Neuronal stem cell (in vitro differentiated cells): Measurements from ENCODE around the gene RBKS.

Experiments used
- DNase-seq: peaks from one replicate; pipeline ENCODE4 v3.0.0-alpha.2; 2013; ENCODE audit warnings: low spot score
- H2AFZ ChIP-seq: one replicate; pipeline ENCODE4 v1.6.1; 2013; ENCODE audit warnings: mild to moderate bottlenecking, low read length, inconsistent platforms
- H2AK5ac ChIP-seq: 2 replicates; pipeline ENCODE4 v1.6.1; 2013; ENCODE audit warnings: low read depth, mild to moderate bottlenecking, inconsistent platforms, low read length, moderate library complexity, mixed read lengths
- H2BK120ac ChIP-seq: 2 replicates; pipeline ENCODE4 v1.6.1; 2013; ENCODE audit warnings: low read depth, mild to moderate bottlenecking, inconsistent platforms, low read length, moderate library complexity, mixed read lengths
- H2BK12ac ChIP-seq: one replicate; pipeline ENCODE4 v1.6.1; 2013; ENCODE audit warnings: low read length, inconsistent platforms
- H2BK15ac ChIP-seq: 2 replicates; pipeline ENCODE4 v1.6.1; 2013; ENCODE audit warnings: mild to moderate bottlenecking, low read length, inconsistent platforms, mixed read lengths
- H2BK5ac ChIP-seq: one replicate; pipeline ENCODE4 v1.6.1; 2013; ENCODE audit warnings: inconsistent platforms, mild to moderate bottlenecking, low read length, moderate library complexity
- H3K14ac ChIP-seq: one replicate; pipeline ENCODE4 v1.6.1; 2013; ENCODE audit warnings: low read length, inconsistent platforms
- H3K18ac ChIP-seq: 2 replicates; pipeline ENCODE4 v1.6.1; 2013; ENCODE audit warnings: low read length, inconsistent platforms
- H3K23ac ChIP-seq: 2 replicates; pipeline ENCODE4 v1.6.1; 2013; ENCODE audit warnings: low read depth, mild to moderate bottlenecking, mixed read lengths, low read length, inconsistent platforms; ENCODE audit not compliant: poor library complexity
- H3K27ac ChIP-seq: replicated peaks from 3 replicates; pipeline ENCODE4 v1.5.1; 2013; ENCODE audit warnings: low read length, inconsistent platforms
- H3K27me3 ChIP-seq, 3 experiments: 2 replicates each; pipeline ENCODE4 v1.6.1; 2013; ENCODE audit warnings: low read length in 3 of 3, mild to moderate bottlenecking in 2 of 3, inconsistent platforms in 1 of 3, low read depth in 1 of 3, mixed read lengths in 1 of 3, moderate library complexity in 1 of 3; ENCODE audit not compliant: control insufficient read depth in 3 of 3, insufficient read depth in 3 of 3
- H3K36me3 ChIP-seq, 2 donors: replicated peaks in 1 of 2; 2 replicates each; pipeline ENCODE4 v1.6.1; 2013; ENCODE audit warnings: low read length in 2 of 2; ENCODE audit not compliant: control insufficient read depth in 2 of 2, insufficient read depth in 2 of 2
- H3K4ac ChIP-seq: 2 replicates; pipeline ENCODE4 v1.6.1; 2013; ENCODE audit warnings: inconsistent platforms, mild to moderate bottlenecking, low read length, moderate library complexity
- H3K4me1 ChIP-seq, 2 donors: 1 replicate in 1 of 2; 2 replicates in 1 of 2; pipeline ENCODE4 v1.6.1; 2013; ENCODE audit warnings: low read length in 2 of 2, low read depth in 1 of 2; ENCODE audit not compliant: control insufficient read depth in 2 of 2, insufficient read depth in 1 of 2
- H3K4me2 ChIP-seq: one replicate; pipeline ENCODE4 v1.6.1; 2013; ENCODE audit warnings: mild to moderate bottlenecking, low read length, inconsistent platforms; ENCODE audit not compliant: insufficient read depth, poor library complexity, severe bottlenecking
- H3K4me3 ChIP-seq, 2 donors: 2 replicates each; pipeline ENCODE4 v1.5.1; 2013; ENCODE audit warnings: low read length in 2 of 2, mild to moderate bottlenecking in 2 of 2, inconsistent platforms in 1 of 2, moderate library complexity in 1 of 2
- H3K79me1 ChIP-seq: one replicate; pipeline ENCODE4 v1.6.1; 2013; ENCODE audit warnings: low read depth, mild to moderate bottlenecking, inconsistent platforms, low read length, moderate library complexity
- H3K9ac ChIP-seq: one replicate; pipeline ENCODE4 v1.6.1; 2013; ENCODE audit warnings: mild to moderate bottlenecking, low read depth, low read length, inconsistent platforms; ENCODE audit not compliant: poor library complexity
- H3K9me3 ChIP-seq, 2 donors: replicated peaks in 1 of 2; 2 replicates each; pipeline versions ENCODE3 to v1.6.1; 2013; ENCODE audit warnings: low read length in 2 of 2, mild to moderate bottlenecking in 2 of 2, inconsistent platforms in 1 of 2, low read depth in 1 of 2, mixed read lengths in 1 of 2, moderate library complexity in 1 of 2; ENCODE audit not compliant: control insufficient read depth in 2 of 2, insufficient read depth in 1 of 2
- H4K8ac ChIP-seq: one replicate; pipeline ENCODE4 v1.6.1; 2013; ENCODE audit warnings: low read depth, mild to moderate bottlenecking, inconsistent platforms, low read length, moderate library complexity
- H4K91ac ChIP-seq: one replicate; pipeline ENCODE4 v1.6.1; 2013; ENCODE audit warnings: low read length, low read depth, mild to moderate bottlenecking, inconsistent platforms; ENCODE audit not compliant: poor library complexity
- WGBS, 2 donors: extraction: QIAGEN DNeasy Blood & Tissue Kit; methylation state at CpG; one replicate each; pipeline ENCODE4 v1.1.7; 2013; ENCODE audit warnings: missing lambda C conversion rate in 2 of 2, mixed read lengths in 1 of 2; ENCODE audit not compliant: insufficient read length in 2 of 2, insufficient replicate concordance in 1 of 2; ENCODE audit errors: extremely low coverage in 2 of 2; 5-methylcytosine and 5-hydroxymethylcytosine counted together

Gene RBKS

GRCh38 chr2:27921424-27921823, 31.2 kb upstream of the RBKS start:
- no peak overlapping the region for H2BK15ac ChIP-seq
- H3K18ac ChIP-seq = no peak overlapping the region
- H3K9ac ChIP-seq = no peak overlapping the region
- no peaks in the 10 kb centered on the region for H3K9me3 ChIP-seq
- no peak overlapping the region for H2AFZ ChIP-seq
- no peak overlapping the region for H2BK5ac ChIP-seq
- H3K4ac ChIP-seq = no peak overlapping the region
- no peak overlapping the region for H2BK120ac ChIP-seq
- H3K79me1 ChIP-seq = peaks cover 3% of the 10 kb centered on the region
- no peaks in the 10 kb centered on the region for H3K27me3 ChIP-seq
- H4K91ac ChIP-seq = no peak overlapping the region
- DNase-seq = no peak
- H3K4me1 ChIP-seq = no peaks in the 10 kb centered on the region
- H2AK5ac ChIP-seq = no peak overlapping the region
- no peak overlapping the region for H3K4me3 ChIP-seq
- WGBS, 2 donors = no CpG with 5 or more reads among the region's 2 CpGs
- no peaks in the 10 kb centered on the region for H3K36me3 ChIP-seq
- no peak overlapping the region for H3K27ac ChIP-seq
- no peak overlapping the region for H3K14ac ChIP-seq
- no peak overlapping the region for H3K4me2 ChIP-seq
- no peak overlapping the region for H3K23ac ChIP-seq
- no peak overlapping the region for H2BK12ac ChIP-seq
- H4K8ac ChIP-seq = no peak overlapping the region

- Histone ChIP-seq H2AFZ (no peak overlapping the region), H3K9me3 (no peaks in the 10 kb centered on the region), H3K27ac (no peak overlapping the region), H3K4ac (no peak overlapping the region), H2BK5ac (no peak overlapping the region), H3K79me1 (peaks cover 3% of the 10 kb centered on the region), H2BK15ac (no peak overlapping the region), H3K18ac (no peak overlapping the region), H3K27me3 (no peaks in the 10 kb centered on the region), H3K36me3 (no peaks in the 10 kb centered on the region), H3K4me1 (no peaks in the 10 kb centered on the region), H3K4me2 (no peak overlapping the region), H4K8ac (no peak overlapping the region), H2BK120ac (no peak overlapping the region), H3K4me3 (no peak overlapping the region), H2AK5ac (no peak overlapping the region), H4K91ac (no peak overlapping the region), H3K23ac (no peak overlapping the region), H2BK12ac (no peak overlapping the region), H3K14ac (no peak overlapping the region), H3K9ac (no peak overlapping the region)
- WGBS, 2 donors = no CpG with 5 or more reads among the region's 4 CpGs
- DNase-seq = no peak
These were observed 30.1 kb upstream of the RBKS start for GRCh38 chr2:27920148-27920885.

GRCh38 chr2:27916293-27916995, 26.3 kb upstream of the RBKS start:
- Histone ChIP-seq H3K4ac (no peak overlapping the region), H2AFZ (no peak overlapping the region), H3K9ac (no peak overlapping the region), H4K8ac (no peak overlapping the region), H3K4me1 (peaks cover 0 to 2% of the 10 kb centered on the region in 2 donors), H3K27me3 (no peaks in the 10 kb centered on the region), H3K4me3 (no peak overlapping the region), H2BK12ac (no peak overlapping the region), H2BK15ac (no peak overlapping the region), H3K4me2 (no peak overlapping the region), H3K36me3 (no peaks in the 10 kb centered on the region), H3K27ac (no peak overlapping the region), H3K14ac (no peak overlapping the region), H4K91ac (no peak overlapping the region), H3K79me1 (peaks cover 3% of the 10 kb centered on the region), H2BK120ac (no peak overlapping the region), H2AK5ac (no peak overlapping the region), H2BK5ac (no peak overlapping the region), H3K9me3 (no peaks in the 10 kb centered on the region), H3K18ac (no peak overlapping the region), H3K23ac (no peak overlapping the region)
- DNase-seq = no peak
- WGBS, 2 donors = no CpG with 5 or more reads among the region's 1 CpG

GRCh38 chr2:27915874-27916273, 25.7 kb upstream of the RBKS start:
- Histone ChIP-seq H2AK5ac (no peak overlapping the region), H2AFZ (no peak overlapping the region), H3K4ac (no peak overlapping the region), H2BK15ac (no peak overlapping the region), H4K8ac (no peak overlapping the region), H4K91ac (no peak overlapping the region), H3K79me1 (peaks cover 3% of the 10 kb centered on the region), H3K14ac (no peak overlapping the region), H3K27ac (no peak overlapping the region), H2BK12ac (no peak overlapping the region), H3K18ac (no peak overlapping the region), H3K23ac (no peak overlapping the region), H3K4me2 (no peak overlapping the region), H3K9me3 (no peaks in the 10 kb centered on the region), H3K9ac (no peak overlapping the region), H3K36me3 (no peaks in the 10 kb centered on the region), H3K4me1 (peaks cover 0 to 2% of the 10 kb centered on the region in 2 donors), H3K27me3 (no peaks in the 10 kb centered on the region), H2BK120ac (no peak overlapping the region), H2BK5ac (no peak overlapping the region), H3K4me3 (no peak overlapping the region)
- DNase-seq = no peak
